SW 1271 (cell line): ENCODE data around the gene ETS2.

Experiments used
- DNase-seq, 2 experiments: peaks; one replicate each; lab custom pipeline; 2025; lab: John Stamatoyannopoulos, UW

Gene ETS2

GRCh38 chr21:38861989-38862683 is 56.4 kb downstream of the ETS2 start:
- no peak for DNase-seq

- no peak for DNase-seq
These were observed 57.6 kb downstream of the ETS2 start for GRCh38 chr21:38863291-38863690.

- DNase-seq: no peak
These were observed 58.2 kb downstream of the ETS2 start for GRCh38 chr21:38863843-38864363.

GRCh38 chr21:38864964-38865363 is 59.2 kb downstream of the ETS2 start:
- no peak for DNase-seq

- no peak for DNase-seq
These were observed 63.5 kb downstream of the ETS2 start for GRCh38 chr21:38869196-38869595.

GRCh38 chr21:38869946-38870345 is 64.2 kb downstream of the ETS2 start:
- DNase-seq: peak; percentile 3
